HG02610 (cell line): ENCODE results near the gene CLDN9.
A peak's percentile ranks its signal among the peaks of the same experiment; 100 is the strongest.

Experiments
- ATAC-seq: cut with Tn5 transposase; IDR thresholded peaks from one replicate; pipeline ENCODE4 v1.9.1; 2021; ENCODE audit warnings: mild to moderate bottlenecking, moderate library complexity; ENCODE audit not compliant: unreplicated experiment

The CLDN9 gene, protein sequence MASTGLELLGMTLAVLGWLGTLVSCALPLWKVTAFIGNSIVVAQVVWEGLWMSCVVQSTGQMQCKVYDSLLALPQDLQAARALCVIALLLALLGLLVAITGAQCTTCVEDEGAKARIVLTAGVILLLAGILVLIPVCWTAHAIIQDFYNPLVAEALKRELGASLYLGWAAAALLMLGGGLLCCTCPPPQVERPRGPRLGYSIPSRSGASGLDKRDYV

GRCh38 chr16:3012828-3013420, at the start of gene CLDN9:
Gene CLDN9 (plus strand): TSS chr16:3012923. CDS start chr16:3013363, 440 bp downstream.
- no peak for ATAC-seq

DNA sequence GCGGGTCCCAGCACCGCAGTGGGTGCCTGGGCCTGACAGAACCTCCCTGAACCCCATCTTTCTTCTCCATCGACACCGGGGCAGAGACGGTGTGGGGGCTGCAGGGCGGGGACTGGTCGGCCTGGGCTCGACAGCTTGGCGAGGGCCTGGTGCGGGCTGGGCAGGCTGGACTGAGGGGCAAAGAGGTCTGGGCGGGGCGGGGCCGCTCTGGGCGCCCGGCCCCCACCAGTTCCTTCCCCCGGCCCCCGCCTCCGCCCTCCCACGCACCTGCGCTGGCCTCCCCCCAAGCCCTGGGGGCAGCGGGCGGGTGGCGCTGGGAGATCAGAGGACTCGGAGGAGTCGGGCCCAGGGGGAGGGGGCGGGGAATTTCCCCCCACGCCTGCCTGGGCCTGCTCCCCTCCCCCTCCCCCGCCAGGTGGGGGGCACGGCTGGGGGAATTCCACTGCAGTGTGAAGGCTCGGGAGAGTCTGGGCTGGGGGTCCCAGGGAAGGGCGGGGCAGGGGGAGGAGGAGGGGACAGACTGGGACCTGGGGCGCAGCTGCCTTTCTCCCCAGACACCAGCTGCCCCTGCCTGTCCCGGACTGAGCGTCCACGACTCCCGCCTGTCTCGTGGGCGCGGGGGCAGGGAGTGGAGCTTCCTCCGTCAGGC, 49.5 kb upstream of the CLDN9 start:
- ATAC-seq = no peak

- ATAC-seq = no peak
Measured at GRCh38 chr16:2963723-2964474, 48.8 kb upstream of the CLDN9 start, which contains the start of gene KREMEN2. Gene KREMEN2 (plus strand): TSS chr16:2964275. CDS start chr16:2964521, 246 bp downstream.

DNA sequence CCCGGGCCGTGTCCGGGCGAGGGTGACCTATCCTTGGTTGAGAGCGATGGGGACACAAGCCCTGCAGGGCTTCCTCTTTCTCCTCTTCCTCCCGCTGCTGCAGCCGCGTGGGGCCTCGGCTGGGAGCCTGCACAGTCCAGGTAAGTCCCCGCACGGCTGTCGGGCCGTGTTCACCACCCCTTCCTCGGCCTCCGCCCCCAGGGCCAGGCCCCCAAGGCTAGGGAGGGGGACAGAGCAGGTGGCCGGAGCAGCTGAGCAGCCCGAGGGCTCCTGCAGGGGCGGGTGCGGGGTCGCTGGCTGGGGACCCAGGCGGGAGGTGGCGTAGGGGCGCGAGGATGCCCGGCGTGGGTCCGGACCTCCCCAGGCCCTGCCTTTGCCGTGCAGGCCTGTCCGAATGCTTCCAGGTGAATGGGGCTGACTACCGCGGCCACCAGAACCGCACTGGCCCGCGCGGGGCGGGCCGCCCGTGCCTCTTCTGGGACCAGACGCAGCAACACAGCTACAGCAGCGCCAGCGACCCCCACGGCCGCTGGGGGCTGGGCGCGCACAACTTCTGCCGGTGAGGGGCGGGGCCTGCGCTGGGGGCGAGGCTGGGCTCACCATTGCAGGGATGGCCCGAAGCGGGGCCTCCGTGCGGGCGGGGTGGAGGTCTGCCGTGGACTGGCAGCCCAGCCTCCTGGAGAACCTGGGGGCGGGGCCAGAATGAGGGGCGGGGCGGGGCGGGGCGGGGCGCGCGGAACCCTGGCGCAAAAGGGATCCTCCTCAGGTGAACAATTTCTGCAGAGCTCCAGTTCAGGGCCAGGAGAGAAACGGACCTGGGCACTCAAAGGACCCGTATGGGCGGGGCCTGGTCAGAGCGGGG, 48.0 kb upstream of the CLDN9 start:
- ATAC-seq = no peak

GRCh38 chr16:2966043-2966807, 46.5 kb upstream of the CLDN9 start:
- ATAC-seq = no peak

DNA sequence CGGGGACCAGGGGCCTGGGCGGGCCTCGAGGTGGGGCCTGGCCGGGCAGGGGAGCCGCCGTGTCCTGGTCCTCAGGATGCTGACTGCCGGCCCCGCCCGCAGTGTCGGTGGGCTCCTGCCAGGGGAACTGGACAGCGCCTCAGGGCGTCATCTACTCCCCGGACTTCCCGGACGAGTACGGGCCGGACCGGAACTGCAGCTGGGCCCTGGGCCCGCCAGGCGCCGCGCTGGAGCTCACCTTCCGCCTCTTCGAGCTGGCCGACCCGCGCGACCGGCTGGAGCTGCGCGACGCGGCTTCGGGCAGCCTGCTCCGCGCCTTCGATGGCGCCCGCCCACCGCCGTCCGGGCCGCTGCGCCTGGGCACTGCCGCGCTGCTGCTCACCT, 45.9 kb upstream of the CLDN9 start:
- no peak for ATAC-seq

- ATAC-seq = no peak
Measured at GRCh38 chr16:2967211-2967631, 45.5 kb upstream of the CLDN9 start.

GRCh38 chr16:2967721-2968161, 45.0 kb upstream of the CLDN9 start:
- ATAC-seq = no peak

- no peak for ATAC-seq
Measured at GRCh38 chr16:2968368-2968737, 44.4 kb upstream of the CLDN9 start.

DNA sequence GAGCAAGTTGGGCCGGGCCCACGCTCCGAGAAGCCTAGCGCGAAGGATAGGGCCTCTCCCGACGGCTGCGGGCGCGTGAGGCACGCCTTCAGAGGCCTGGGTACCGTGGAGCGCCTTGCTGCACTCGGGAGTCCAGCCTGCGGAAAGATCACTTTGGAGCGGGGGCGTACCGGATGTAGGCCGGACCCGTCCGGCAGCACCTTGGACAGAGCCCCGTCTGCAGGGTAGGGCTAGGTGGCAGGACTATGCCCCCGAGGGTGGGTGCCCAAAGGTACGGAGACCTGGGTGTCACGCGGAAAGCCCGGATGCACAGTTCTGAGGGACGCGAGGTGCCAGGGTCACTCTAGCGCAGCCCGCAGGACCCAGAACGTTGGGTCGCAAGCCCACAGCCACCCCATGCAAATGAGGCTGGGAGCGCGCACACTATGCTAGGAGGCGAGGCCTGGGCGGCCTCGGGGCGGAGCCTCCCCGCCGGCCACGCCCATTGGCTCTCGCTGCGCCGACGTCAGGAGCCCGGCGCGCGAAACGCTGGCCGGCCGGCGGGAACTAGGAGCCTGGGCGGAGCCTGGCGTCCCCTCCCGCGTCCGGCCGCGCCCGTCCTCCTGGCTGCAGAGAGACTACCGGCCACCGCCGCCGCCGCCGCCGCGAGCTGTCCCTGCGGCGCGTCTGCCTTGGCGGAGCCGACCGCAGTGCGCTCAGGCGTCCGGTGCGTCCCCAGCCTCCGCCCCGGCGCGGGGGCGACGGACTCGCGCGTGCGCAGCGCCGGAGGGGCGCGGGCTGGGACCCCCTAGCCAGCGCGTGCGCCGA, 43.8 kb upstream of the CLDN9 start, which contains the start of gene PAQR4:
TSS of gene PAQR4 (plus strand) at position 611 of the 807 bp plus-strand sequence. CDS start 327 bp downstream, outside the sequence.
- ATAC-seq = peak; percentile 72

DNA sequence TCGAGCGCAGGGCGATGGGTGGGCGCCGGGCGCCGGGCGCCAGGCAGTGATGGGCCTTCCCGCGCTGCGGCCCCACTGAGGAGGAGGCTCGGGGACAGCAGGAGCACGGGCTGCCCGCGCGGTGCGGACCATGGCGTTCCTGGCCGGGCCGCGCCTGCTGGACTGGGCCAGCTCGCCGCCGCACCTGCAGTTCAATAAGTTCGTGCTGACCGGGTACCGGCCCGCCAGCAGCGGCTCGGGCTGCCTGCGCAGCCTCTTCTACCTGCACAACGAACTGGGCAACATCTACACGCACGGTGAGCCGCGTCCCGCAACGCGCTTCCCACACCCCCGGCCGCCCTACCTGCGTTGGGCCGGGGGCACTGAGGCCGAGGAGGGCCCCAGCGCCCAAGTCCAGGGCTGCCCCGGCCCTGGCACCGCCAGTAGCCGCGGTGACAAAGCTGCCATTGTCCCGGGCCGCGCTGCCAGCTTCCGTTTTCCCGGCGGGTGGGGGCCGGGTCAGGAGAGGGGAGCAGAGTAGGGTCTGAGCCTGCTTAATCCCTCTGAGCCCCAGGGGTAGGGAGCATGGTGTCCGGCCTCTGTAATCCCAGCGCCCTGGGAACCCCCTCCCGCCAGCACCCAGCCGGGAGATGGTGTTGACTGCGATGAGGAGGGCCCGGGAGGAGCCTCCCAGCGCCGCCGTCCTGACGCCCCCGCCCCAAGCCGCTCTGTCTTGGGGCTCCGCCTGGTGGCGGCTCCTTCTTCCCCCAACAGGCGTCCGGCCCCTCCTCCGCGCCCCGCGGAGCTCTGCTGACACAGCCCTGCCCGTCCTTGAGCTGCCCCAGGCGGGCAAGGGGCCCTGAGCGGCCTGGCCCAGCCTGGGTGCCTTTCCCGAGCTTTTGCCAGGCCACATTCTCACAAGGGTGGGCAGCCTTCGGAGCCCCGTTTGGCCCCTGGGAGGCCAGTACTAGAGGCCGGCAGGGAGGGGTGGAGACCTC, 42.9 kb upstream of the CLDN9 start:
- no peak for ATAC-seq

GRCh38 chr16:2970563-2970962, 42.2 kb upstream of the CLDN9 start:
- no peak for ATAC-seq

DNA sequence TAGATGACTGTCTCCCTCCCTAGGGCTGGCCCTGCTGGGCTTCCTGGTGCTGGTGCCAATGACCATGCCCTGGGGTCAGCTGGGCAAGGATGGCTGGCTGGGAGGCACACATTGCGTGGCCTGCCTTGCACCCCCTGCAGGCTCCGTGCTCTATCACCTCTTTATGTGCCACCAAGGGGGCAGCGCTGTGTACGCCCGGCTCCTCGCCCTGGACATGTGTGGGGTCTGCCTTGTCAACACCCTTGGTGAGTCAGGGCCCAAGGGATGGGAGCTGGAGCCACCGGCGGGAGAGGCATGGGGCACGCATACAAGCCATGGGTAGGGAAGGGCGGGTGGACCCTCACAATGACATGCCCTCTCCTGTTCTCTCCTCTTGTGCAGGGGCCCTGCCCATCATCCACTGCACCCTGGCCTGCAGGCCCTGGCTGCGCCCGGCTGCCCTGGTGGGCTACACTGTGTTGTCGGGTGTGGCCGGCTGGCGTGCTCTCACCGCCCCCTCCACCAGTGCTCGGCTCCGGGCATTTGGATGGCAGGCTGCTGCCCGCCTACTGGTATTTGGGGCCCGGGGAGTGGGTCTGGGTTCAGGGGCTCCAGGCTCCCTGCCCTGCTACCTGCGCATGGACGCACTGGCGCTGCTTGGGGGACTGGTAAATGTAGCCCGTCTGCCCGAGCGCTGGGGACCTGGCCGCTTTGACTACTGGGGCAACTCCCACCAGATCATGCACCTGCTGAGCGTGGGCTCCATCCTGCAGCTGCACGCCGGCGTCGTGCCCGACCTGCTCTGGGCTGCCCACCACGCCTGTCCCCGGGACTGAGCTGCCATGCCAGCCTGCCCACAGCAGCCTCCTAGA, 41.4 kb upstream of the CLDN9 start:
- no peak for ATAC-seq

GRCh38 chr16:2971985-2972784, 40.5 kb upstream of the CLDN9 start:
- ATAC-seq = no peak

DNA sequence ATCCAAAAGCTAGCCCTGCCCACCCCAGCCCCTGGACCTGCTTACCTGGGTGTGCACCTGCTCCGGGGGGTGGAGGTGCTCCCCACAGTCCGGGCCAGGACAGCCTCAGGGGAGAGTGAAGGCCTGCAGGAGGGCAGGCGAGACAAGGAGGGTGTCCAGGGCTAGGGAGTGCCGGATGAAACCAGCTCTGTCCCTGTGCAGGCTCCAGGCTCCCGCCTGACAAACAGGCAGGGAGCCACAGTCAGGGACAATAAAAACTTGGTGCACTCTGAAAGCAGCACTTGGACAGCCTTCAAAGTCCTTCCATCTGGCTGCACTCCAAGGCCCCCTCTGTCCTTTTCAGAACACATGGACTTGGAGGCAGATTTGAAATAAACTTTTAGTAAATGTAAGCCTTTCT, 39.6 kb upstream of the CLDN9 start:
- ATAC-seq = no peak
